ENCODE data around the gene NSD2. TPM values are rescaled to one million over a fixed set of nuclear protein-coding genes. Genes with fewer than 3 reads are reported as not detected.
A peak's percentile ranks its signal among the peaks of the same experiment; 100 is the strongest.
"Not testable (repeated sequence)": the region's sequence is repeated elsewhere in the genome, so short reads cannot be mapped to it uniquely, and the experiment has no call there.

NSD2 gene
- total RNA-seq, 6 experiments from 2014 or later: 65.2 to 121 (median 109) TPM

DNA sequence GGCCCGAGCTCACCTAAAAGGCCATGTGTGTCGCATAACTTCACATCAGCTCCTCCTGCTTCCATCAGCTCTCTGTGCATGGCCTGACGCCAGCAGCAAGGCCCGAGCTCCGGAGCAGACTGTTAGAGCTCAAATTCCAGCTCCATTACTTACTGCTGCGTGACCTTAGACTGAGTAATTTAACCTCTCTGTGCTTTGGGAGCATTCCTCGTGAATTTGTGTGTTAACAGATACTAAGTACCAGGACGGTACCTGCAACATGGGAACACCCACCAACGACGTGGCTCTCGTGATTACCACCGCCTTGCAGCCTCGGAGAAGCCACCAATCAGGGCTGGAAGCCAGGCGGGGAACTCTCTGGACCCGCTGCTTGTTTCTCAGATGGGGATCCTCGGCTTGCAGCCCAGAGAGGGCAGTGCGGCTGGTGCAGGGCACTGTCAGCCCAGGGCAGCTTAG lies 28.2 kb upstream of the NSD2 start:
- Mint-ChIP-seq H3K4me3 (peak overlapping the region; percentile 36), H3K9me3 (no peaks in the 10 kb centered on the region), H3K4me1 (ENCODE audit: low read depth) (peaks cover 30% of the 10 kb centered on the region)

DNA sequence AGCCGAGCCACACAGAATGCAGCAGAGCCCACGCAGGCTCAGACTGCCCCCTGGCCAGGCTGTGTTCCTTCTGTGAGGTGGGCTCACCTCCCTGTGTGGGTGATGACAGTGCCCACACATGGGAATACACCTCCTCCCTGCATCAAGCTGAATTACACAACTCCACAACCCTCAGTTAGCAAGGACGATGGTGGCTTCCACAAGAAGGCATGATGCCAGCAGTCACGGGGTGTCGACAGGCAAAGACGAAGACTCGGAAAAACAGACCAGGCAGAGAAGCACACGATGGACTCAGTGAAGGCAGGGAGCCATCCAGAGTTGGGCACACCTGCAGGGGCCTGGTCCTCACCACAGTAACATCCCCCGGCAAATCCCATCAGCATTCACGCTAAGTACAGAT lies 27.3 kb upstream of the NSD2 start:
- peaks cover 22% of the 10 kb centered on the region for H3K36me3 Mint-ChIP-seq (ENCODE audit: low read depth)
- peak overlapping the region; percentile 76 for H3K27ac Mint-ChIP-seq
- TF ChIP-seq, protein P1, sequence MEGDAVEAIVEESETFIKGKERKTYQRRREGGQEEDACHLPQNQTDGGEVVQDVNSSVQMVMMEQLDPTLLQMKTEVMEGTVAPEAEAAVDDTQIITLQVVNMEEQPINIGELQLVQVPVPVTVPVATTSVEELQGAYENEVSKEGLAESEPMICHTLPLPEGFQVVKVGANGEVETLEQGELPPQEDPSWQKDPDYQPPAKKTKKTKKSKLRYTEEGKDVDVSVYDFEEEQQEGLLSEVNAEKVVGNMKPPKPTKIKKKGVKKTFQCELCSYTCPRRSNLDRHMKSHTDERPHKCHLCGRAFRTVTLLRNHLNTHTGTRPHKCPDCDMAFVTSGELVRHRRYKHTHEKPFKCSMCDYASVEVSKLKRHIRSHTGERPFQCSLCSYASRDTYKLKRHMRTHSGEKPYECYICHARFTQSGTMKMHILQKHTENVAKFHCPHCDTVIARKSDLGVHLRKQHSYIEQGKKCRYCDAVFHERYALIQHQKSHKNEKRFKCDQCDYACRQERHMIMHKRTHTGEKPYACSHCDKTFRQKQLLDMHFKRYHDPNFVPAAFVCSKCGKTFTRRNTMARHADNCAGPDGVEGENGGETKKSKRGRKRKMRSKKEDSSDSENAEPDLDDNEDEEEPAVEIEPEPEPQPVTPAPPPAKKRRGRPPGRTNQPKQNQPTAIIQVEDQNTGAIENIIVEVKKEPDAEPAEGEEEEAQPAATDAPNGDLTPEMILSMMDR (IDR thresholded peaks at IDR 0.05): no peak
- peaks cover 30% of the 10 kb centered on the region for H3K4me1 Mint-ChIP-seq (ENCODE audit: low read depth)
- DNase-seq: no peak
- H3K9me3 Mint-ChIP-seq: no peaks in the 10 kb centered on the region
- no peaks in the 10 kb centered on the region; the same call in 1 of the 2 replicates for H3K27me3 Mint-ChIP-seq (ENCODE audit: insufficient read depth)
- H3K4me3 Mint-ChIP-seq: no peak overlapping the region

More for the DNA sequence above, 28.2 kb upstream of the NSD2 start:
- no peaks in the 10 kb centered on the region; the same call in 1 of the 2 replicates for H3K27me3 Mint-ChIP-seq (ENCODE audit: insufficient read depth)
- peak; percentile 93 for DNase-seq
- H3K36me3 Mint-ChIP-seq (ENCODE audit: low read depth): peaks cover 23% of the 10 kb centered on the region
- TF ChIP-seq, protein P1 (IDR thresholded peaks at IDR 0.05): no peak
- H3K27ac Mint-ChIP-seq: peak overlapping the region; percentile 76

GRCh38 chr4:1844618-1845017 lies 26.6 kb upstream of the NSD2 start:
- H3K9me3 Mint-ChIP-seq, H3K27ac Mint-ChIP-seq: not testable (repeated sequence)
- H3K36me3 Mint-ChIP-seq (ENCODE audit: low read depth): peaks cover 16% of the 10 kb centered on the region; the same call in 1 of the 2 replicates

DNA sequence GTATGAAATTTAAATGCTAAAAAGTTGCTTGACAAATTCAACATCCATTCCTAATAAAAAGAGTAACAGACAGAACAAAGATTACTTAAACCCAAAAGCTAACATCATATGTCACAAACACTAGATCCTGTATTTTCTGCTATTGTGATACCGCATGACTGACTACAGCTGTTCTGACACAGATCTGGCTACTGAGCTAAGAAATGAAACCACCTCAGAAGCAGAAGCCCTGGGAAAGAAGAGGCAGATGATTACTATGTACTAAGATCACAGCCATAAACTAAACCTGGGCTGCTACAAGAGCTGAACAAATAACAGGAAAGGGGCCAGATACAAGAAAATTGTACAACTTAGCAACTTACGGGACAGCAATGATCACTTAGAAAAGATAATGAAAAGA lies 24.6 kb upstream of the NSD2 start:
- Mint-ChIP-seq H3K9me3 (no peaks in the 10 kb centered on the region), H3K27ac (no peak overlapping the region), H3K27me3 (ENCODE audit: insufficient read depth) (peaks cover 2% of the 10 kb centered on the region), H3K4me1 (ENCODE audit: low read depth) (peaks cover 29% of the 10 kb centered on the region), H3K36me3 (ENCODE audit: low read depth) (peaks cover 16% of the 10 kb centered on the region; the same call in 1 of the 2 replicates), H3K4me3 (no peak overlapping the region)
- DNase-seq: no peak
- TF ChIP-seq, protein P1 (IDR thresholded peaks at IDR 0.05): no peak

More at GRCh38 chr4:1844618-1845017, 26.6 kb upstream of the NSD2 start:
- H3K4me1 Mint-ChIP-seq (ENCODE audit: low read depth): peaks cover 30% of the 10 kb centered on the region
- not testable (repeated sequence) for H3K4me3 Mint-ChIP-seq; H3K27me3 Mint-ChIP-seq (ENCODE audit: insufficient read depth); DNase-seq

- peaks cover 24% of the 10 kb centered on the region for H3K36me3 Mint-ChIP-seq (ENCODE audit: low read depth)
- DNase-seq: no peak
- H3K27me3 Mint-ChIP-seq (ENCODE audit: insufficient read depth): peaks cover 2% of the 10 kb centered on the region; the same call in 1 of the 2 replicates
- H3K4me1 Mint-ChIP-seq (ENCODE audit: low read depth): peaks cover 27% of the 10 kb centered on the region
- TF ChIP-seq, protein P1 (IDR thresholded peaks at IDR 0.05): no peak
- H3K9me3 Mint-ChIP-seq: no peaks in the 10 kb centered on the region
- H3K4me3 Mint-ChIP-seq: no peak overlapping the region
- H3K27ac Mint-ChIP-seq: no peak overlapping the region
These were observed 20.9 kb upstream of the NSD2 start for GRCh38 chr4:1850276-1850675.

DNA sequence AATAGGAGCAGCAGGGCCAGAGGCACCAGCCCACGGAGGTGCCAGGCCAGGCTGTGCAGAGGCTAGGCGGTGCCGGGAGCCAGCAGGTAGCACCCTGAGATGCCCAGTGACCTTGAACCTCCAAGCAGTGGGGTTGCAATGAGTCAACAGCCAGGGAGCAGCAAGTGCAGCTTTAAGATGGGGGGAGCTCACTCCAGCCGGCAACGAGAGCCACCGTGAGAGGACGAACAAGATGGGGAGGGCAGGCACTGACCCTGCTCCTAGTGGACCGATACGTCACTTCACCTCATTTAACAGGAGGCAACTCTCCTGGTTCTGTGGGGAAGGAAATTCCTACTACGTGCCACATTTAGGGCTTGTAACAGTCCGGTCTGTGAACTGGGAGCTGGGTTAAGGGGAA lies 20.0 kb upstream of the NSD2 start:
- Mint-ChIP-seq H3K36me3 (ENCODE audit: low read depth) (peaks cover 24% of the 10 kb centered on the region), H3K27ac (no peak overlapping the region), H3K4me1 (ENCODE audit: low read depth) (peaks cover 27% of the 10 kb centered on the region), H3K4me3 (no peak overlapping the region), H3K9me3 (no peaks in the 10 kb centered on the region), H3K27me3 (ENCODE audit: insufficient read depth) (peaks cover 2% of the 10 kb centered on the region; the same call in 1 of the 2 replicates)
- no peak for DNase-seq
- TF ChIP-seq, protein P1 (IDR thresholded peaks at IDR 0.05): no peak; the same call in 1 of the 2 replicates

Measured in HFFc6 (cell line).